ENCODE data around the gene MIPEP.

- TF ChIP-seq POLR2A (IDR thresholded peaks at IDR 0.05) (no peak), CTCF (IDR thresholded peaks at IDR 0.05) (no peak)
These were observed 29.3 kb downstream of the MIPEP start for GRCh38 chr13:23859904-23860303.

Data from thyroid gland (tissue), 4 donors.